Measurements from ENCODE around the gene LHFPL6. TPM values are rescaled to one million over a fixed set of nuclear protein-coding genes. Genes with fewer than 3 reads are reported as not detected.
A peak's percentile ranks its signal among the peaks of the same experiment; 100 is the strongest.

Gene LHFPL6
- total RNA-seq, 2 donors from 2014 or later: 0.53 to 2.8 TPM

- Mint-ChIP-seq H3K27ac (no peak overlapping the region), H3K4me1 (peaks cover 11% of the 10 kb centered on the region), H3K9me3 (no peaks in the 10 kb centered on the region), H3K4me3 (no peak overlapping the region), H3K27me3 (ENCODE audit: insufficient read depth) (peaks cover 53% of the 10 kb centered on the region), H3K36me3 (ENCODE audit: low read depth) (no peaks in the 10 kb centered on the region)
- TF ChIP-seq, protein P1, sequence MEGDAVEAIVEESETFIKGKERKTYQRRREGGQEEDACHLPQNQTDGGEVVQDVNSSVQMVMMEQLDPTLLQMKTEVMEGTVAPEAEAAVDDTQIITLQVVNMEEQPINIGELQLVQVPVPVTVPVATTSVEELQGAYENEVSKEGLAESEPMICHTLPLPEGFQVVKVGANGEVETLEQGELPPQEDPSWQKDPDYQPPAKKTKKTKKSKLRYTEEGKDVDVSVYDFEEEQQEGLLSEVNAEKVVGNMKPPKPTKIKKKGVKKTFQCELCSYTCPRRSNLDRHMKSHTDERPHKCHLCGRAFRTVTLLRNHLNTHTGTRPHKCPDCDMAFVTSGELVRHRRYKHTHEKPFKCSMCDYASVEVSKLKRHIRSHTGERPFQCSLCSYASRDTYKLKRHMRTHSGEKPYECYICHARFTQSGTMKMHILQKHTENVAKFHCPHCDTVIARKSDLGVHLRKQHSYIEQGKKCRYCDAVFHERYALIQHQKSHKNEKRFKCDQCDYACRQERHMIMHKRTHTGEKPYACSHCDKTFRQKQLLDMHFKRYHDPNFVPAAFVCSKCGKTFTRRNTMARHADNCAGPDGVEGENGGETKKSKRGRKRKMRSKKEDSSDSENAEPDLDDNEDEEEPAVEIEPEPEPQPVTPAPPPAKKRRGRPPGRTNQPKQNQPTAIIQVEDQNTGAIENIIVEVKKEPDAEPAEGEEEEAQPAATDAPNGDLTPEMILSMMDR (conservative IDR thresholded peaks at IDR 0.05): no peak
- Histone ChIP-seq H3K9me3 (ENCODE audit: control insufficient read depth, low read length) (no peaks in the 10 kb centered on the region), H3K36me3 (ENCODE audit: control insufficient read depth, insufficient read depth, low read length) (no peaks in the 10 kb centered on the region), H3K27me3 (ENCODE audit: control insufficient read depth, insufficient read depth, low read length, poor library complexity, severe bottlenecking) (peaks cover 26% of the 10 kb centered on the region), H3K4me1 (ENCODE audit: control insufficient read depth, insufficient read depth, low read length) (peaks cover 4% of the 10 kb centered on the region), H3K4me3 (ENCODE audit: low read length) (peak overlapping the region; percentile 29), H3K27ac (ENCODE audit: low read depth, low read length) (no peak overlapping the region), H3K9ac (ENCODE audit: extremely low read depth, low read length, poor library complexity, severe bottlenecking) (no peak overlapping the region)
- DNase-seq: no peak
- WGBS, 2 experiments (ENCODE audit: insufficient coverage in 1 of 2, insufficient read length in 1 of 2): 85% methylated on average over 1 of the region's 1 CpG; no CpG with 5 or more reads in 1 of the 2 experiments
These were observed 3.2 kb downstream of the LHFPL6 start for GRCh38 chr13:39599842-39600241.

- Histone ChIP-seq H3K27ac (ENCODE audit: low read depth, low read length) (no peak overlapping the region), H3K9me3 (ENCODE audit: control insufficient read depth, low read length) (no peaks in the 10 kb centered on the region), H3K9ac (ENCODE audit: extremely low read depth, low read length, poor library complexity, severe bottlenecking) (no peak overlapping the region), H3K4me3 (ENCODE audit: low read length) (no peak overlapping the region), H3K36me3 (ENCODE audit: control insufficient read depth, insufficient read depth, low read length) (no peaks in the 10 kb centered on the region), H3K4me1 (ENCODE audit: control insufficient read depth, insufficient read depth, low read length) (peaks cover 4% of the 10 kb centered on the region), H3K27me3 (ENCODE audit: control insufficient read depth, insufficient read depth, low read length, poor library complexity, severe bottlenecking) (peaks cover 18% of the 10 kb centered on the region)
- no peaks in the 10 kb centered on the region for H3K36me3 Mint-ChIP-seq (ENCODE audit: low read depth)
- H3K4me3 Mint-ChIP-seq: no peak overlapping the region
- peaks cover 3% of the 10 kb centered on the region for H3K9me3 Mint-ChIP-seq
- peaks cover 45% of the 10 kb centered on the region for H3K27me3 Mint-ChIP-seq (ENCODE audit: insufficient read depth)
- no peak overlapping the region for H3K27ac Mint-ChIP-seq
- TF ChIP-seq, protein P1 (conservative IDR thresholded peaks at IDR 0.05): no peak
- no peak for DNase-seq
- 88 to 100% methylated on average over 1 of the region's 1 CpG for WGBS, 2 experiments (ENCODE audit: insufficient coverage in 1 of 2, insufficient read length in 1 of 2)
- H3K4me1 Mint-ChIP-seq: peaks cover 11% of the 10 kb centered on the region
These were observed 4.0 kb downstream of the LHFPL6 start for GRCh38 chr13:39599012-39599411.

DNA sequence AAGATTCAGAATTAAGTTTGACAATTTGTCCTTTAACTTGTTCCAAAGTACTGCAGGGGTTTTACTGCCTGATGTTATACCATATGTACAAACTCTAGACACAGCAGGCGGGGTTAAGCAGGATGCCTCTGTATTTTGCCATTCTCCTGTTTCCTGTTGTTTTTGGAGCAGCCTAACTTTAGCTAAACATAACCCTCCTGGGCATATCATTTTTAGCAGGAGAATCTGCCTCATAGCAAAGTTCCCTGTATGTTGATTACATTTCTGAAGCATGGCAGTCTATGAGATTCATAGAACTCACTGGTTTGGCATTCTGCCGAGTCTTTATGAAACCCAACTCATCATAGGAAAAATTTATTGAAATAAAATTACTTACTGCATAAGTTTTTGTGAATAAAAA is 5.2 kb downstream of the LHFPL6 start:
- DNase-seq: no peak
- Mint-ChIP-seq H3K4me3 (no peak overlapping the region), H3K4me1 (peaks cover 11% of the 10 kb centered on the region), H3K27me3 (ENCODE audit: insufficient read depth) (peaks cover 37% of the 10 kb centered on the region), H3K36me3 (ENCODE audit: low read depth) (no peaks in the 10 kb centered on the region), H3K27ac (no peak overlapping the region), H3K9me3 (peaks cover 7% of the 10 kb centered on the region)
- Histone ChIP-seq H3K27ac (ENCODE audit: low read depth, low read length) (no peak overlapping the region), H3K4me1 (ENCODE audit: control insufficient read depth, insufficient read depth, low read length) (peaks cover 4% of the 10 kb centered on the region), H3K9me3 (ENCODE audit: control insufficient read depth, low read length) (no peaks in the 10 kb centered on the region), H3K9ac (ENCODE audit: extremely low read depth, low read length, poor library complexity, severe bottlenecking) (no peak overlapping the region), H3K27me3 (ENCODE audit: control insufficient read depth, insufficient read depth, low read length, poor library complexity, severe bottlenecking) (peaks cover 15% of the 10 kb centered on the region), H3K4me3 (ENCODE audit: low read length) (no peak overlapping the region), H3K36me3 (ENCODE audit: control insufficient read depth, insufficient read depth, low read length) (no peaks in the 10 kb centered on the region)
- TF ChIP-seq, protein P1 (conservative IDR thresholded peaks at IDR 0.05): no peak
- WGBS, 2 experiments (ENCODE audit: insufficient coverage in 1 of 2, insufficient read length in 1 of 2): 83 to 84% methylated on average over 1 to 2 of the region's 2 CpGs
